Naive B cell (primary cell): ENCODE data around the gene GABPB1. TPM values are rescaled to one million over a fixed set of nuclear protein-coding genes. Genes with fewer than 3 reads are reported as not detected.
A peak's percentile ranks its signal among the peaks of the same experiment; 100 is the strongest.
"Not testable (repeated sequence)": the region's sequence is repeated elsewhere in the genome, so short reads cannot be mapped to it uniquely, and the experiment has no call there.

ENCODE experiments used
- ATAC-seq, 2 donors: fragments of 150-1000 bp; cut with Tn5 transposase; 2 replicates each; pipeline ENCODE4 v1.10.0; 2021; ENCODE audit warnings: low read depth in 2 of 2, mild to moderate bottlenecking in 2 of 2, moderate library complexity in 2 of 2
- DNase-seq: peaks from one replicate; pipeline ENCODE4 v3.0.0; 2022
- H3K27ac Mint-ChIP-seq, 6 donors: one replicate each; pipeline ENCODE4 v1.8.0; 2020 to 2022; ENCODE audit warnings: mild to moderate bottlenecking in 6 of 6, mixed read lengths in 6 of 6, moderate library complexity in 5 of 6, inconsistent platforms in 2 of 6
- H3K27me3 Mint-ChIP-seq, 3 donors: one replicate each; pipeline ENCODE4 v1.8.0; 2021 to 2022; ENCODE audit warnings: mixed read lengths in 3 of 3, mild to moderate bottlenecking in 1 of 3
- H3K36me3 Mint-ChIP-seq, 2 donors: one replicate each; pipeline ENCODE4 v1.8.0; 2020 to 2022; ENCODE audit warnings: mixed read lengths in 2 of 2, inconsistent platforms in 1 of 2, mild to moderate bottlenecking in 1 of 2
- H3K4me1 Mint-ChIP-seq, 3 donors: one replicate each; pipeline ENCODE4 v1.8.0; 2020 to 2022; ENCODE audit warnings: mixed read lengths in 3 of 3, inconsistent platforms in 1 of 3, mild to moderate bottlenecking in 1 of 3, moderate library complexity in 1 of 3
- H3K4me3 Mint-ChIP-seq, 8 donors: one replicate each; pipeline ENCODE4 v1.8.0; 2020 to 2022; ENCODE audit warnings: mild to moderate bottlenecking in 8 of 8, mixed read lengths in 8 of 8, moderate library complexity in 8 of 8, inconsistent platforms in 2 of 8
- H3K9me3 Mint-ChIP-seq, 7 donors: one replicate each; pipeline ENCODE4 v1.8.0; 2020 to 2022; ENCODE audit warnings: mixed read lengths in 7 of 7, mild to moderate bottlenecking in 5 of 7, inconsistent platforms in 2 of 7, moderate library complexity in 1 of 7
- polyA plus RNA-seq, 6 donors: library from polyadenylated mRNA; unstranded; fragments of 300-500 nt; fragmentation: Illumina TruSeq; gene quantifications; one replicate each; pipeline ENCODE4 v1.2.3, GENCODE V29; 2021; ENCODE audit warnings: low read depth in 6 of 6

The GABPB1 gene
- polyA plus RNA-seq, result 10 to 100 TPM; 40.1 to 67.8 (median 48.2) TPM

- Mint-ChIP-seq H3K4me1 (peaks cover 39 to 62% (median 53%) of the 10 kb centered on the region in 3 donors), H3K4me3 (peak within 1 kb of the TSS; percentile 93 to 99 (median 96)), H3K9me3 (no peaks in the 10 kb centered on the region), H3K36me3 (peaks cover 15 to 17% of the 10 kb centered on the region in 2 donors), H3K27me3 (peaks cover 0 to 4% (median 0%) of the 10 kb centered on the region in 3 donors), H3K27ac (peak within 1 kb of the TSS; percentile 99 to 100 (median 100))
- peak; percentile 53 to 58 for ATAC-seq
- peak; percentile 90 for DNase-seq
Measured at GRCh38 chr15:50354838-50355618, at the start of gene GABPB1. Gene GABPB1, minus strand, starts transcription at chr15:50355198. Its CDS starts 45,400 bp downstream, at chr15:50309798.

GRCh38 chr15:50391561-50391960, 36.6 kb upstream of the GABPB1 start:
- not testable (repeated sequence) for H3K36me3 Mint-ChIP-seq, H3K27me3 Mint-ChIP-seq, DNase-seq, H3K4me1 Mint-ChIP-seq, H3K4me3 Mint-ChIP-seq, ATAC-seq, H3K9me3 Mint-ChIP-seq
- H3K27ac Mint-ChIP-seq, result peak overlapping the region in 1 of 6 donors; percentile 20

GRCh38 chr15:50390554-50391264, 35.7 kb upstream of the GABPB1 start:
- Mint-ChIP-seq H3K27me3 (no peaks in the 10 kb centered on the region), H3K4me3 (no peak overlapping the region), H3K27ac (peak overlapping the region in 2 of 6 donors; percentile 11 to 51), H3K36me3 (no peaks in the 10 kb centered on the region), H3K4me1 (peaks cover 8 to 10% (median 9%) of the 10 kb centered on the region in 3 donors), H3K9me3 (peaks cover 0 to 2% (median 0%) of the 10 kb centered on the region in 7 donors)
- peak; percentile 52 to 61 for ATAC-seq
- DNase-seq, result no peak

GRCh38 chr15:50382408-50382807, 27.4 kb upstream of the GABPB1 start:
- ATAC-seq, result not testable (repeated sequence)
- H3K27ac Mint-ChIP-seq, result peak overlapping the region in 2 of 6 donors; percentile 3 to 53

GRCh38 chr15:50381438-50381837, 26.4 kb upstream of the GABPB1 start:
- Mint-ChIP-seq H3K27me3 (no peaks in the 10 kb centered on the region), H3K4me3 (no peak overlapping the region), H3K27ac (no peak overlapping the region), H3K36me3 (no peaks in the 10 kb centered on the region), H3K4me1 (peaks cover 7 to 20% (median 19%) of the 10 kb centered on the region in 3 donors), H3K9me3 (peaks cover 0 to 1% (median 0%) of the 10 kb centered on the region in 7 donors)
- ATAC-seq (no peak), DNase-seq (no peak)

More at GRCh38 chr15:50382408-50382807, 27.4 kb upstream of the GABPB1 start:
- not testable (repeated sequence) for H3K27me3 Mint-ChIP-seq, H3K9me3 Mint-ChIP-seq, DNase-seq, H3K36me3 Mint-ChIP-seq, H3K4me3 Mint-ChIP-seq
- peaks cover 7 to 19% (median 19%) of the 10 kb centered on the region in 3 donors for H3K4me1 Mint-ChIP-seq

- no peaks in the 10 kb centered on the region for H3K36me3 Mint-ChIP-seq
- peaks cover 7 to 20% (median 19%) of the 10 kb centered on the region in 3 donors for H3K4me1 Mint-ChIP-seq
- ATAC-seq (no peak), DNase-seq (no peak)
- no peak overlapping the region for H3K4me3 Mint-ChIP-seq
- no peaks in the 10 kb centered on the region for H3K27me3 Mint-ChIP-seq
- peaks cover 0 to 1% (median 0%) of the 10 kb centered on the region in 7 donors for H3K9me3 Mint-ChIP-seq
- no peak overlapping the region for H3K27ac Mint-ChIP-seq
Measured at GRCh38 chr15:50380089-50380488, 25.1 kb upstream of the GABPB1 start.

GRCh38 chr15:50379413-50379812, 24.4 kb upstream of the GABPB1 start:
- not testable (repeated sequence) for H3K27me3 Mint-ChIP-seq, H3K36me3 Mint-ChIP-seq

GRCh38 chr15:50378776-50379175, 23.8 kb upstream of the GABPB1 start:
- Mint-ChIP-seq H3K36me3 (no peaks in the 10 kb centered on the region), H3K4me3 (no peak overlapping the region), H3K27me3 (no peaks in the 10 kb centered on the region), H3K4me1 (peaks cover 7 to 20% (median 19%) of the 10 kb centered on the region in 3 donors), H3K9me3 (peaks cover 0 to 1% (median 0%) of the 10 kb centered on the region in 7 donors), H3K27ac (no peak overlapping the region)
- no peak for DNase-seq
- ATAC-seq, result no peak

More at GRCh38 chr15:50379413-50379812, 24.4 kb upstream of the GABPB1 start:
- not testable (repeated sequence) for ATAC-seq, DNase-seq, H3K27ac Mint-ChIP-seq, H3K9me3 Mint-ChIP-seq, H3K4me3 Mint-ChIP-seq
- H3K4me1 Mint-ChIP-seq, result peaks cover 7 to 20% (median 19%) of the 10 kb centered on the region in 3 donors

- Mint-ChIP-seq H3K27me3 (no peaks in the 10 kb centered on the region), H3K4me1 (peaks cover 7 to 20% (median 19%) of the 10 kb centered on the region in 3 donors), H3K9me3 (no peaks in the 10 kb centered on the region), H3K27ac (peak overlapping the region in 5 of 6 donors; percentile 0 to 76 (median 44)), H3K4me3 (peak overlapping the region in 1 of 8 donors; percentile 2), H3K36me3 (no peaks in the 10 kb centered on the region)
- ATAC-seq (no peak), DNase-seq (no peak)
Measured at GRCh38 chr15:50377867-50378751, 23.1 kb upstream of the GABPB1 start.

GRCh38 chr15:50369564-50369963, 14.6 kb upstream of the GABPB1 start:
- not testable (repeated sequence) for H3K4me3 Mint-ChIP-seq, H3K27ac Mint-ChIP-seq, H3K36me3 Mint-ChIP-seq, H3K9me3 Mint-ChIP-seq, DNase-seq, H3K27me3 Mint-ChIP-seq, ATAC-seq
- H3K4me1 Mint-ChIP-seq, result peaks cover 9 to 22% (median 12%) of the 10 kb centered on the region in 3 donors

GRCh38 chr15:50365971-50366370, 11.0 kb upstream of the GABPB1 start:
- Mint-ChIP-seq H3K9me3 (no peaks in the 10 kb centered on the region), H3K4me1 (peaks cover 18 to 32% (median 23%) of the 10 kb centered on the region in 3 donors), H3K36me3 (peaks cover 15 to 21% of the 10 kb centered on the region in 2 donors), H3K27ac (peak overlapping the region; percentile 36 to 91 (median 74)), H3K27me3 (no peaks in the 10 kb centered on the region), H3K4me3 (peak overlapping the region in 1 of 8 donors; percentile 62)
- no peak for ATAC-seq
- no peak for DNase-seq

GRCh38 chr15:50365570-50365969, 10.6 kb upstream of the GABPB1 start:
- H3K27me3 Mint-ChIP-seq, result no peaks in the 10 kb centered on the region
- H3K4me1 Mint-ChIP-seq, result peaks cover 18 to 36% (median 23%) of the 10 kb centered on the region in 3 donors
- DNase-seq, result no peak
- peak overlapping the region in 1 of 8 donors; percentile 62 for H3K4me3 Mint-ChIP-seq
- no peaks in the 10 kb centered on the region for H3K9me3 Mint-ChIP-seq
- peak overlapping the region in 5 of 6 donors; percentile 36 to 91 (median 77) for H3K27ac Mint-ChIP-seq
- peak in 1 of 2 donors; percentile 27 for ATAC-seq
- H3K36me3 Mint-ChIP-seq, result peaks cover 15 to 18% of the 10 kb centered on the region in 2 donors
